GM12801 (cell line): ENCODE results near the gene NKPD1.

Experiments
- TF ChIP-seq, protein P1 (sequence below): IDR thresholded peaks from one replicate; pipeline ENCODE4 v1.5.1; 2011; ENCODE audit warnings: control low read depth; ENCODE audit not compliant: insufficient read length; ENCODE audit errors: extremely low read depth

NKPD1 gene

GRCh38 chr19:45163751-45164460 lies 3.1 kb upstream of the NKPD1 start:
- TF ChIP-seq, protein P1, sequence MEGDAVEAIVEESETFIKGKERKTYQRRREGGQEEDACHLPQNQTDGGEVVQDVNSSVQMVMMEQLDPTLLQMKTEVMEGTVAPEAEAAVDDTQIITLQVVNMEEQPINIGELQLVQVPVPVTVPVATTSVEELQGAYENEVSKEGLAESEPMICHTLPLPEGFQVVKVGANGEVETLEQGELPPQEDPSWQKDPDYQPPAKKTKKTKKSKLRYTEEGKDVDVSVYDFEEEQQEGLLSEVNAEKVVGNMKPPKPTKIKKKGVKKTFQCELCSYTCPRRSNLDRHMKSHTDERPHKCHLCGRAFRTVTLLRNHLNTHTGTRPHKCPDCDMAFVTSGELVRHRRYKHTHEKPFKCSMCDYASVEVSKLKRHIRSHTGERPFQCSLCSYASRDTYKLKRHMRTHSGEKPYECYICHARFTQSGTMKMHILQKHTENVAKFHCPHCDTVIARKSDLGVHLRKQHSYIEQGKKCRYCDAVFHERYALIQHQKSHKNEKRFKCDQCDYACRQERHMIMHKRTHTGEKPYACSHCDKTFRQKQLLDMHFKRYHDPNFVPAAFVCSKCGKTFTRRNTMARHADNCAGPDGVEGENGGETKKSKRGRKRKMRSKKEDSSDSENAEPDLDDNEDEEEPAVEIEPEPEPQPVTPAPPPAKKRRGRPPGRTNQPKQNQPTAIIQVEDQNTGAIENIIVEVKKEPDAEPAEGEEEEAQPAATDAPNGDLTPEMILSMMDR: no peak

GRCh38 chr19:45163156-45163555 lies 2.4 kb upstream of the NKPD1 start:
- TF ChIP-seq, protein P1: no peak

DNA sequence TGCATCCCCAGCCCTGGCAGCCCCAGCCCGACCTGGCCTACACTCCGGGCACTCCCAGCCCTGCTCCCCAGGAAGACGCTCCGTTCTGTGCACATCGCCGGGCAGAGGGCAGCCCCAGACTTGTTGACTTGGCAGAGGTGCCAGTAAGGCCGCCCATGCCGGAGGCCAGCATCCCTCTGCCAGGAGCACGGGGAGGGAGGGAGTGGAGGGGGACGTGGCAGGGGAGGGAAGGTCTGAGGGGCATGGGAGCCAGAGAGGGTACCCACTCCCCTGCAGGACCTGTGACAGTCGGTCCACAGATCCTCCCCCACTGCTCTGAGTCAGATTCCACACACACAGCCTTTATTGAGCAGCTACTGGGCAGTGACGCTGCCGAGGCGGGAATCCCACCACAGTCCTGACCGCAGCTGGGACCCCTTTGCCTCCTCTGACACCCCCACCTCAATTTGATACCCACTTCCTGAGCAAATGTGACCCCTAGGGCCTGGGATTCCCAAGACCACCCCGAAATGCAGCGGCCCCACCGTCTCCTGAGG lies 1.9 kb upstream of the NKPD1 start:
- TF ChIP-seq, protein P1: no peak

DNA sequence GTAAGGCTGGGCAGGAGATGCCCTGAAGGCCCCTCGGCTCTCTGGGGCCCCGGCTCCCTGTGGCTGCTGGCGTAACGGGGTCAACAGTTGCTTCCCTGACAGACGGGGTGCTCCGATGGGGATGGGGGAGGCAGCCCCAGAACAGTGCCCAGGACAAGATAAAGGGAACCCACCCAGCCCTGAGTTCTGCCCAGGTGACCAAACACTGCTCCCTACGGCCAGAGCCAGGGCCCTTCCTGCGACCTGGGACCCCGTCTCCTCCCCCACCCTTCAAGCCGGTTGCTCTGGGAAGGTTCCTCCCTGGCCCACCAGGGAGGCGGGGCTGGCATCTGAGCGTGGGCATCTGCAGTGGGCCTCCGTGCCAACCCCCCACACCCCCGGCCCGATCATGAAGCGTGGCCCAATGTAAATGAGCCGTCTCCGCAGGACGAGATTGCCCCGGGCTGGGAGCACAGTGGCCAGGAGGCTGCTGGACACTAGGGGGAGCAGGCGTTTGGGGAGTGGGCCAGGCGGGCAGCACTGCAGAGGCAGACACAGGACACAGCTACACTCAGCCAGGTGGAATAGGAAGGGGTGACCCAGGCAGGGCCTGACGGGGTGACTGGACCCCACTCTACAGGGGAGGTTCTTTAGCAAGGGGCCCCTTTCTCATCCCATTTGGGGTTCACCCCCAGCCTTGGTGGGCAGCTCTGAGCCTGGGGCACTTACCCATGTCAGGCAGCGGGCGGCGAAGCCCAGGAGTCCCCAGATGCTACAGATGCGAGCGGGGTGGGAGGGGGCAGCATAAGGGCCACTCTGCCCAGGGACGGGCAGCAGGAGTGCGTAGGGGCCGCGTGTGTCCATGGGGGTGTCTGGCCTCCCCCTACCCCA lies 1.2 kb upstream of the NKPD1 start:
- TF ChIP-seq, protein P1: no peak

DNA sequence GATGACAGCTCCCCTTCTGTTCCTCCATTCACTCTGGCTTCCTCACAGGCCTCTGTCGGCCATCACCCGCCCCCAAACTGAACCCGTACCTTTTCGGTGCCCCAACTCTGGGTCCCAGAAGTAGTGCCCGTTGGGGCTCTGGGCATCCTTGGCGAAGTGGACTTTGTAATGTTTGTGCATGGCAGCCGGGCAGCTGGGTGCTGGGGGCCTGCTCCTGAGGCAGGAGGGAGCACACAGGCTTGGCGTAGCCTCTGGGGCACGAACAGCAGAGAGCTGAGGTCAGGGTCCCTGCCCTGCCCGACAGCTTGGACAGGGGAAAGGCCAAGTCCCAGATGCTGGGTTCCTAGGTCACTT lies 834 bp downstream of the NKPD1 start:
- TF ChIP-seq, protein P1: no peak

GRCh38 chr19:45159210-45159970 lies 1.4 kb downstream of the NKPD1 start:
- TF ChIP-seq, protein P1: no peak

GRCh38 chr19:45158503-45159209 lies 2.1 kb downstream of the NKPD1 start:
- TF ChIP-seq, protein P1: no peak
